ENCODE results near the gene XRCC5.

GRCh38 chr2:216194013-216194412, 84.9 kb downstream of the XRCC5 start:
- TF ChIP-seq POLR2AphosphoS5 (IDR thresholded peaks at IDR 0.05; ENCODE audit: insufficient read depth, low read depth, low read length) (no peak), CTCF (IDR thresholded peaks at IDR 0.05; ENCODE audit: extremely low read depth in 1 of 2, insufficient read depth in 1 of 2, low read depth in 1 of 2, low read length in 2 of 2) (no peak), EZH2 (IDR thresholded peaks at IDR 0.05; ENCODE audit: borderline replicate concordance, low read depth, low read length, severe bottlenecking) (no peak), GATA2 (IDR thresholded peaks at IDR 0.05; ENCODE audit: insufficient read depth, insufficient read length, low read depth, low read length) (no peak), JUN (IDR thresholded peaks at IDR 0.05; ENCODE audit: borderline replicate concordance, insufficient read depth, insufficient read length, low read depth) (no peak), FOS (IDR thresholded peaks at IDR 0.05; ENCODE audit: borderline replicate concordance, insufficient read depth, low read length) (no peak), POLR2A (IDR thresholded peaks at IDR 0.05; ENCODE audit: low read depth, low read length) (no peak)
- TF ChIP-seq, protein P1, sequence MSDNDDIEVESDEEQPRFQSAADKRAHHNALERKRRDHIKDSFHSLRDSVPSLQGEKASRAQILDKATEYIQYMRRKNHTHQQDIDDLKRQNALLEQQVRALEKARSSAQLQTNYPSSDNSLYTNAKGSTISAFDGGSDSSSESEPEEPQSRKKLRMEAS (IDR thresholded peaks at IDR 0.05; ENCODE audit: insufficient read depth, insufficient read length), result no peak

All from endothelial cell of umbilical vein (primary cell).